ENCODE measurements around the gene ENKUR.

Gene ENKUR

GRCh38 chr10:25015828-25016375 lies at the start of gene ENKUR:
Gene ENKUR, minus strand, starts transcription at chr10:25016158. Its CDS starts 222 bp downstream, at chr10:25015936.
- DNase-seq (ENCODE audit: extremely low read depth, low read depth): peak; percentile 75
- no peak for TF ChIP-seq CTCF (IDR thresholded peaks at IDR 0.05; ENCODE audit: low read depth, low read length)

- no peak for TF ChIP-seq CTCF (IDR thresholded peaks at IDR 0.05; ENCODE audit: low read depth, low read length)
Observed at GRCh38 chr10:25064401-25064800, 48.4 kb upstream of the ENKUR start.

GRCh38 chr10:25063644-25064043 lies 47.7 kb upstream of the ENKUR start:
- no peak for TF ChIP-seq CTCF (IDR thresholded peaks at IDR 0.05; ENCODE audit: low read depth, low read length)
- DNase-seq (ENCODE audit: extremely low read depth, low read depth): no peak

More at GRCh38 chr10:25064401-25064800, 48.4 kb upstream of the ENKUR start:
- DNase-seq (ENCODE audit: extremely low read depth, low read depth): no peak

GRCh38 chr10:25063157-25063556 lies 47.2 kb upstream of the ENKUR start:
- TF ChIP-seq CTCF (IDR thresholded peaks at IDR 0.05; ENCODE audit: low read depth, low read length): no peak
- DNase-seq (ENCODE audit: extremely low read depth, low read depth): no peak

GRCh38 chr10:25061711-25062449 lies 45.9 kb upstream of the ENKUR start:
- no peak for DNase-seq (ENCODE audit: extremely low read depth, low read depth)
- no peak for TF ChIP-seq CTCF (IDR thresholded peaks at IDR 0.05; ENCODE audit: low read depth, low read length)

GRCh38 chr10:25061125-25061524 lies 45.2 kb upstream of the ENKUR start:
- TF ChIP-seq CTCF (IDR thresholded peaks at IDR 0.05; ENCODE audit: low read depth, low read length): no peak

GRCh38 chr10:25059990-25060389 lies 44.0 kb upstream of the ENKUR start:
- peak; percentile 64 for DNase-seq (ENCODE audit: extremely low read depth, low read depth)
- TF ChIP-seq CTCF (IDR thresholded peaks at IDR 0.05; ENCODE audit: low read depth, low read length): no peak

More at GRCh38 chr10:25061125-25061524, 45.2 kb upstream of the ENKUR start:
- no peak for DNase-seq (ENCODE audit: extremely low read depth, low read depth)
